ENCODE results near the gene KIF21A. TPM values are rescaled to one million over a fixed set of nuclear protein-coding genes. Genes with fewer than 3 reads are reported as not detected.

Gene KIF21A
- total and polyA plus RNA-seq, 3 donors from 2014 or later = 13.3 to 89.2 (median 70.2) TPM

GRCh38 chr12:39351153-39351552, 91.8 kb downstream of the KIF21A start:
- Histone ChIP-seq H3K36me3 (ENCODE audit: low read depth, missing control alignments) (no peaks in the 10 kb centered on the region), H3K27me3 (no peaks in the 10 kb centered on the region), H3K4me3 (no peak overlapping the region), H3K9me3 (no peaks in the 10 kb centered on the region), H3K4me1 (no peaks in the 10 kb centered on the region), H3K27ac (no peak overlapping the region)
- no peak for DNase-seq
- intact Hi-C loops (cut with DNase I; ENCODE audit: low total_unique reads) = no loop called here
- no peak for TF ChIP-seq CTCF (IDR thresholded peaks at IDR 0.05)
- no peak for TF ChIP-seq POLR2A (IDR thresholded peaks at IDR 0.05)

DNA sequence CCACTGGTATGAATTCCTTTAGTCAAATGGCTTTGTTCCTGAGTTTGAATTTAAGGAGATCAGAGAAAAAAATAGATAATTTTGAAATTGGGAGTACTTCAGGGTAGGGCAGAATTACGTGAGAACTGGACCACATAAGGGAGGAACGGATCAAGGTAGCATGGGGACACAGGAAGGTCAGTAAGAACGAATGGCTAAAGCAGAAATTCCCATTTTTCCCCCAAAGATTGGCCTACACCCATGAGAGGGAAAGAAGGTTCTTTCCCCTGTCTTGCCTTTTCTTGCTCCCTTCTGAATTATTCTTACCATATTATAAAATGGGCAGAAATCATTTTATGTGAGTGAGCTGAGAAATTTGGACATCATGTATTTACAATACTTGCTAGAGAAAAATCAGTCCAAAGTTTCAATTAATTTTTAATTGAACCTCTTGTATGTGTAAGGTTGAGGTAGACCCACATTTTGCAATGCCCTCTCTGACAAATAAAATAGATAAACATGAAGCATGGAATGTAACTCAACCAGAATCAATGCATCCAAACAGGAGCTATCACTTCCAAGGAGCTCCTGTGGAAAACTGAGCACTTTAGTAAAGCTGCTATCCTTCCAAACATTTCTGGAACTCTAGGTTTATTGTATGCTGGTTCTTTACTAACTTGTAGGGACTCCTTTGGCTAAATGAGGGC, 93.8 kb downstream of the KIF21A start:
- TF ChIP-seq POLR2A (IDR thresholded peaks at IDR 0.05) (no peak), CTCF (IDR thresholded peaks at IDR 0.05) (no peak)
- intact Hi-C loops (cut with DNase I; ENCODE audit: low total_unique reads) = no loop called here
- Histone ChIP-seq H3K4me1 (no peaks in the 10 kb centered on the region), H3K4me3 (no peak overlapping the region), H3K27me3 (no peaks in the 10 kb centered on the region), H3K36me3 (ENCODE audit: low read depth, missing control alignments) (no peaks in the 10 kb centered on the region), H3K27ac (no peak overlapping the region), H3K9me3 (no peaks in the 10 kb centered on the region)
- DNase-seq = no peak
- WGBS, 2 donors = 72 to 76% methylated on average over 3 of the region's 3 CpGs

DNA sequence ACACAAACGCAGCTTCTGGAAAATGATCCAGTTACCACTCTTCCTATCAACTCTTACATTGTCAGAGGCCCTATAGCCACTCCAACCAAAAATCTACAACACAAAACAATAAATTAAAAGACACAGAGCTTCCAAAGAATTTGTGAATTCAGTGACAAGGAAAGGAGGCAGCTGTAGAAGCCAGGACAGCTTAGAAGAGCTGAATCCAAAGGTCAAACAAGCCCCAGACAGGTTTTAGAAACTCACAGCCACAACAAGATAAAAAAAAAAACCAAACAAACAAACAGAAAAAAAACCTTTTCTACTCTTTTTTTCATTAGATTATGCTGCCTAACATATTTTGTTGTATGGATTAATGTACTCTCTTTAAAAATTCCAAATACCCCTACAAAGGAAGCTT, 94.4 kb downstream of the KIF21A start:
- H3K4me1 ChIP-seq = no peaks in the 10 kb centered on the region
- H3K27me3 ChIP-seq = no peaks in the 10 kb centered on the region
- H3K9me3 ChIP-seq = no peaks in the 10 kb centered on the region
- no peak overlapping the region for H3K4me3 ChIP-seq
- DNase-seq = no peak
- intact Hi-C loops (cut with DNase I; ENCODE audit: low total_unique reads) = no loop called here
- no peak overlapping the region for H3K27ac ChIP-seq
- H3K36me3 ChIP-seq (ENCODE audit: low read depth, missing control alignments) = no peaks in the 10 kb centered on the region
- 66 to 76% methylated on average over 1 of the region's 1 CpG for WGBS, 2 donors
- TF ChIP-seq POLR2A (IDR thresholded peaks at IDR 0.05) (no peak), CTCF (IDR thresholded peaks at IDR 0.05) (no peak)

- 82 to 84% methylated on average over 2 of the region's 2 CpGs for WGBS, 2 donors
- Histone ChIP-seq H3K4me3 (no peak overlapping the region), H3K36me3 (ENCODE audit: low read depth, missing control alignments) (no peaks in the 10 kb centered on the region), H3K27ac (no peak overlapping the region), H3K9me3 (no peaks in the 10 kb centered on the region), H3K4me1 (no peaks in the 10 kb centered on the region), H3K27me3 (no peaks in the 10 kb centered on the region)
- TF ChIP-seq CTCF (IDR thresholded peaks at IDR 0.05) (no peak), POLR2A (IDR thresholded peaks at IDR 0.05) (no peak)
- DNase-seq = no peak
- intact Hi-C loops (cut with DNase I; ENCODE audit: low total_unique reads) = no loop called here
These were observed 98.0 kb downstream of the KIF21A start for GRCh38 chr12:39344926-39345325.

- H3K9me3 ChIP-seq = no peaks in the 10 kb centered on the region
- intact Hi-C loops (cut with DNase I; ENCODE audit: low total_unique reads) = no loop called here
- no peaks in the 10 kb centered on the region for H3K27me3 ChIP-seq
- no peak for DNase-seq
- no peaks in the 10 kb centered on the region for H3K36me3 ChIP-seq (ENCODE audit: low read depth, missing control alignments)
- no peaks in the 10 kb centered on the region for H3K4me1 ChIP-seq
- no peak overlapping the region for H3K4me3 ChIP-seq
- 95% methylated on average over 4 of the region's 4 CpGs for WGBS, 2 donors
- H3K27ac ChIP-seq = no peak overlapping the region
- no peak for TF ChIP-seq CTCF (IDR thresholded peaks at IDR 0.05)
- no peak for TF ChIP-seq POLR2A (IDR thresholded peaks at IDR 0.05)
These were observed 99.3 kb downstream of the KIF21A start for GRCh38 chr12:39343665-39344064.

Data from testis (tissue), 3 donors.